BJ (cell line): ENCODE measurements around the gene LIMK2. TPM values are rescaled to one million over a fixed set of nuclear protein-coding genes. Genes with fewer than 3 reads are reported as not detected.
"Not testable (repeated sequence)": the region's sequence is repeated elsewhere in the genome, so short reads cannot be mapped to it uniquely, and the experiment has no call there.

Source experiments
- CTCF ChIA-PET: fragments of 350-600 bp; formaldehyde crosslinking; extraction: SDS; loops from one replicate; lab custom pipeline; 2021; ENCODE audit warnings: antibody characterized with exemption, inconsistent platforms; lab: Yijun Ruan, JAX
- POLR2A ChIA-PET: fragments of 300-600 bp; sonication (Branson Sonifier 250); formaldehyde crosslinking; extraction: SDS; loops from one replicate; lab custom pipeline; 2021; ENCODE audit warnings: antibody characterized with exemption; lab: Charles Lee
- DNase-seq: peaks from one replicate; pipeline ENCODE4 v3.0.0-alpha.2; 2011; ENCODE audit warnings: low read depth
- H3K27me3 ChIP-seq: 2 replicates; pipeline ENCODE4 v1.6.0; 2011; ENCODE audit warnings: low read length; ENCODE audit not compliant: control insufficient read depth, insufficient read depth
- H3K36me3 ChIP-seq: 2 replicates; pipeline ENCODE4 v1.5.1; 2011; ENCODE audit warnings: low read length; ENCODE audit not compliant: control insufficient read depth, insufficient read depth
- H3K4me3 ChIP-seq: 2 replicates; pipeline ENCODE4 v1.5.1; 2011; ENCODE audit warnings: low read depth, mild to moderate bottlenecking, control low read depth, low read length
- polyA plus RNA-seq: library from polyadenylated mRNA; depleted of rRNA; stranded (reverse); fragments of >200 nt; gene quantifications from 2 replicates; pipeline ENCODE4 v1.2.3, GENCODE V29; 2011
- TF ChIP-seq, protein P1 (sequence below): IDR thresholded peaks from 2 replicates; pipeline ENCODE4 v1.5.1; 2011; ENCODE audit warnings: low read depth, mild to moderate bottlenecking, control low read depth, inconsistent platforms, low read length, moderate library complexity; ENCODE audit not compliant: insufficient read depth

The LIMK2 gene
- polyA plus RNA-seq, 1 experiment: 5.5 TPM

DNA sequence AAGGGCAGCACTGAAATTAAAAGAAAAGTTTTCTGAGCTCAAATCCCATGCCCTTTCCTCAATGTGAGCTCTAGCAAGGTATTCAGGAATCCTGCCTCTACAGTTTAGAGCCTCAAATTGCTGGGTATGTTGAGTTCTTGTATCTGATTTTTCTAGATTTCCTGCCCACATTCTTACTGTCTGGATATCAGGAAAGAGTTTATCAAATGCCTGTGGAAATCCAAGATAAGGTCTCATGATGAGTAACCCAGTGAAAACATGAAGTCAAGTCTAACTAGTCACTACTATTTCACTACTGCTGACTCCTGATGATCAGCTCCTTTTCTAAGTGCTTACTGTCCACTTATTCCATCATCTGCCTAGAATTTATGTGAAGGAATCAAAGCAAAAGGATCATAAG lies 29.8 kb downstream of the LIMK2 start:
- Histone ChIP-seq H3K27me3 (no peaks in the 10 kb centered on the region), H3K4me3 (no peak overlapping the region), H3K36me3 (no peaks in the 10 kb centered on the region)
- ChIA-PET POLR2A (no interaction called here), CTCF (interaction anchor here (1.0 to 2.8 kb wide), 4 partner anchors 10 to 74 kb away, joined by 3 to 15 read pairs (median 8); partner anchors contain the start of gene LIMK2)
- TF ChIP-seq, protein P1, sequence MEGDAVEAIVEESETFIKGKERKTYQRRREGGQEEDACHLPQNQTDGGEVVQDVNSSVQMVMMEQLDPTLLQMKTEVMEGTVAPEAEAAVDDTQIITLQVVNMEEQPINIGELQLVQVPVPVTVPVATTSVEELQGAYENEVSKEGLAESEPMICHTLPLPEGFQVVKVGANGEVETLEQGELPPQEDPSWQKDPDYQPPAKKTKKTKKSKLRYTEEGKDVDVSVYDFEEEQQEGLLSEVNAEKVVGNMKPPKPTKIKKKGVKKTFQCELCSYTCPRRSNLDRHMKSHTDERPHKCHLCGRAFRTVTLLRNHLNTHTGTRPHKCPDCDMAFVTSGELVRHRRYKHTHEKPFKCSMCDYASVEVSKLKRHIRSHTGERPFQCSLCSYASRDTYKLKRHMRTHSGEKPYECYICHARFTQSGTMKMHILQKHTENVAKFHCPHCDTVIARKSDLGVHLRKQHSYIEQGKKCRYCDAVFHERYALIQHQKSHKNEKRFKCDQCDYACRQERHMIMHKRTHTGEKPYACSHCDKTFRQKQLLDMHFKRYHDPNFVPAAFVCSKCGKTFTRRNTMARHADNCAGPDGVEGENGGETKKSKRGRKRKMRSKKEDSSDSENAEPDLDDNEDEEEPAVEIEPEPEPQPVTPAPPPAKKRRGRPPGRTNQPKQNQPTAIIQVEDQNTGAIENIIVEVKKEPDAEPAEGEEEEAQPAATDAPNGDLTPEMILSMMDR: peak; percentile 32; the same call in 1 of the 2 replicates
- no peak for DNase-seq

GRCh38 chr22:31243339-31244045 lies 31.4 kb downstream of the LIMK2 start:
- Histone ChIP-seq H3K4me3 (no peak overlapping the region), H3K36me3 (no peaks in the 10 kb centered on the region), H3K27me3 (no peaks in the 10 kb centered on the region)
- ChIA-PET CTCF (interaction anchor here (0.9 to 8.7 kb wide), 6 partner anchors 11 to 83 kb away, joined by 3 to 70 read pairs (median 5); partner anchors contain the start of gene RNF185), POLR2A (no interaction called here)
- DNase-seq: no peak
- TF ChIP-seq, protein P1: no peak

- CTCF ChIA-PET: interaction anchor here (0.9 to 8.7 kb wide), 7 partner anchors 10 to 137 kb away, joined by 3 to 70 read pairs (median 4); partner anchors contain the start of genes LIMK2 and SELENOM
Measured at GRCh38 chr22:31244046-31244942, 32.2 kb downstream of the LIMK2 start.

DNA sequence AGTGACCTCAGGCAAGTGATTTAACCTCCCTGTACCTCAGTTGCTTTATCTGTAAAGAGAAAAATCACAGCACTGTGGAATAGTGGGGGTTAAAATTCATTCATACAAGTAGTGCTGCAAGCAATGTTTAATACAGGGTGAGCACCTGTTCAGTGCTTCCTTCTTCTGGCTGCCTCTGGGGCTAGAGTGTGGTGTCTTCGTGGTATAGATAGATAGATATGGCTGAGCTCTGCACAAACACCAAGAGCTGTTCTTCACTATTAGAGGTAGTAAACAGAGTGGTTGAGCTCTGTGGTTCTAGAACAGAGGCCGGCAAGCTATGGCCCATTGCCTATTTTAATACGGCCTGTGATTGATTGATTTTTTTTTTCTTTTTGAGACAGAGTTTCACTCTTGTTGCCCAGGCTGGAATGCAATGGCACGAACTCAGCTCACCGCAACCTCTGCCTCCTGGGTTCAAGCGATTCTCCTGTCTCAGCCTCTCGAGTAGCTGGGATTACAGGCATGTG lies 32.9 kb downstream of the LIMK2 start:
- TF ChIP-seq, protein P1: no peak
- Histone ChIP-seq H3K4me3 (no peak overlapping the region), H3K36me3 (no peaks in the 10 kb centered on the region), H3K27me3 (no peaks in the 10 kb centered on the region)
- POLR2A ChIA-PET: no interaction called here
- DNase-seq: no peak
- CTCF ChIA-PET: interaction anchor here (1.1 to 8.7 kb wide), 5 partner anchors 9 to 138 kb away, joined by 3 to 70 read pairs (median 6); partner anchors contain the start of genes LIMK2 and SELENOM

More at GRCh38 chr22:31244046-31244942, 32.2 kb downstream of the LIMK2 start:
- no peaks in the 10 kb centered on the region for H3K36me3 ChIP-seq
- H3K27me3 ChIP-seq: no peaks in the 10 kb centered on the region
- TF ChIP-seq, protein P1: no peak
- POLR2A ChIA-PET: interaction anchor here (0.6 kb wide), 1 partner anchor 449 kb away, joined by 3 read pairs; no protein-coding TSS in a partner anchor
- H3K4me3 ChIP-seq: no peak overlapping the region
- DNase-seq: peak; percentile 52

GRCh38 chr22:31245998-31246397 lies 33.9 kb downstream of the LIMK2 start:
- DNase-seq, H3K36me3 ChIP-seq, H3K4me3 ChIP-seq, H3K27me3 ChIP-seq, POLR2A ChIA-PET: not testable (repeated sequence)
- CTCF ChIA-PET: interaction anchor here (8.7 kb wide), 1 partner anchor 25 kb away, joined by 70 read pairs; no protein-coding TSS in a partner anchor
